Esophagus squamous epithelium (tissue), 5 donors: ENCODE data around the gene NEU4. TPM values are rescaled to one million over a fixed set of nuclear protein-coding genes. Genes with fewer than 3 reads are reported as not detected.
"Not testable (repeated sequence)": the region's sequence is repeated elsewhere in the genome, so short reads cannot be mapped to it uniquely, and the experiment has no call there.

Experiments
- DNase-seq: peaks from one replicate; lab custom pipeline; 2025; lab: John Stamatoyannopoulos, UW
- H3K27ac ChIP-seq, 4 donors: fragments of 200-600 bp; sonication (generic); one replicate each; pipeline ENCODE4 v1.5.1; 2016 to 2019; ENCODE audit warnings: mild to moderate bottlenecking in 1 of 4
- H3K27me3 ChIP-seq, 4 donors: fragments of 200-600 bp; sonication (generic); 1 replicate in 3 of 4; 2 replicates in 1 of 4; pipeline versions ENCODE4 v1.5.1 to v1.6.0; 2017 to 2021; ENCODE audit warnings: antibody characterized with exemption in 1 of 4
- H3K36me3 ChIP-seq, 3 donors: fragments of 200-600 bp; sonication (generic); one replicate each; pipeline ENCODE4 v1.5.1; 2016 to 2019
- H3K4me1 ChIP-seq, 3 donors: fragments of 200-600 bp; sonication (generic); one replicate each; pipeline ENCODE4 v1.5.1; 2017 to 2019
- H3K4me3 ChIP-seq, 4 donors: fragments of 200-600 bp; sonication (generic); 1 replicate in 3 of 4; 2 replicates in 1 of 4; pipeline ENCODE4 v1.5.1; 2016 to 2019; ENCODE audit warnings: mild to moderate bottlenecking in 2 of 4, moderate library complexity in 1 of 4
- H3K9me3 ChIP-seq, 3 donors: fragments of 200-600 bp; sonication (generic); one replicate each; pipeline ENCODE4 v1.5.1; 2016 to 2019
- POLR2A ChIP-seq, 4 donors: fragments of 450-650 bp; IDR thresholded peaks; one replicate each; pipeline ENCODE4 v1.6.1; 2017; ENCODE audit warnings: antibody characterized with exemption in 4 of 4, mild to moderate bottlenecking in 4 of 4, moderate library complexity in 3 of 4
- WGBS, 2 donors: methylation state at CpG; one replicate each; pipeline ENCODE4 v1.1.5; 2018; 5-methylcytosine and 5-hydroxymethylcytosine counted together
- intact Hi-C: fragments of 100-400 bp; cut with DNase I; formaldehyde crosslinking; loops from one replicate; pipeline ENCODE4 v1.15.0; 2022
- total RNA-seq, 4 donors: library from RNA; depleted of rRNA; stranded (reverse); fragments of >200 nt; gene quantifications; one replicate each; pipeline ENCODE4 v1.1.0, GENCODE V29; 2016
- TF ChIP-seq, protein P1 (sequence below), 6 experiments: fragments of 450-650 bp in 4 of 6; fragments of 200-600 bp in 2 of 6; sonication (generic) in 2 of 6; IDR thresholded peaks; one replicate each; pipeline ENCODE4 v1.5.1; 2016 to 2019; ENCODE audit warnings: antibody characterized with exemption in 6 of 6, mild to moderate bottlenecking in 4 of 6, moderate library complexity in 4 of 6
- donor health status: DM: yes; HTN: yes; CAD: no.

NEU4 gene
- total RNA-seq, 4 donors from 2014 or later: not detected

- WGBS, 2 donors: 45 to 75% methylated on average over 8 to 10 of the region's 52 CpGs
- Histone ChIP-seq H3K27ac (no peak overlapping the region), H3K36me3 (no peaks in the 10 kb centered on the region), H3K9me3 (no peaks in the 10 kb centered on the region), H3K4me1 (peaks cover 0 to 8% (median 0%) of the 10 kb centered on the region in 3 donors), H3K27me3 (peaks cover 0 to 65% (median 0%) of the 10 kb centered on the region in 4 donors), H3K4me3 (no peak overlapping the region)
- TF ChIP-seq POLR2A (IDR thresholded peaks at IDR 0.05): no peak
- TF ChIP-seq, protein P1, sequence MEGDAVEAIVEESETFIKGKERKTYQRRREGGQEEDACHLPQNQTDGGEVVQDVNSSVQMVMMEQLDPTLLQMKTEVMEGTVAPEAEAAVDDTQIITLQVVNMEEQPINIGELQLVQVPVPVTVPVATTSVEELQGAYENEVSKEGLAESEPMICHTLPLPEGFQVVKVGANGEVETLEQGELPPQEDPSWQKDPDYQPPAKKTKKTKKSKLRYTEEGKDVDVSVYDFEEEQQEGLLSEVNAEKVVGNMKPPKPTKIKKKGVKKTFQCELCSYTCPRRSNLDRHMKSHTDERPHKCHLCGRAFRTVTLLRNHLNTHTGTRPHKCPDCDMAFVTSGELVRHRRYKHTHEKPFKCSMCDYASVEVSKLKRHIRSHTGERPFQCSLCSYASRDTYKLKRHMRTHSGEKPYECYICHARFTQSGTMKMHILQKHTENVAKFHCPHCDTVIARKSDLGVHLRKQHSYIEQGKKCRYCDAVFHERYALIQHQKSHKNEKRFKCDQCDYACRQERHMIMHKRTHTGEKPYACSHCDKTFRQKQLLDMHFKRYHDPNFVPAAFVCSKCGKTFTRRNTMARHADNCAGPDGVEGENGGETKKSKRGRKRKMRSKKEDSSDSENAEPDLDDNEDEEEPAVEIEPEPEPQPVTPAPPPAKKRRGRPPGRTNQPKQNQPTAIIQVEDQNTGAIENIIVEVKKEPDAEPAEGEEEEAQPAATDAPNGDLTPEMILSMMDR (IDR thresholded peaks at IDR 0.05): no peak
- intact Hi-C loops: no loop called here
- no peak for DNase-seq
Measured at GRCh38 chr2:241814643-241815476, 5.9 kb downstream of the NEU4 start.

DNA sequence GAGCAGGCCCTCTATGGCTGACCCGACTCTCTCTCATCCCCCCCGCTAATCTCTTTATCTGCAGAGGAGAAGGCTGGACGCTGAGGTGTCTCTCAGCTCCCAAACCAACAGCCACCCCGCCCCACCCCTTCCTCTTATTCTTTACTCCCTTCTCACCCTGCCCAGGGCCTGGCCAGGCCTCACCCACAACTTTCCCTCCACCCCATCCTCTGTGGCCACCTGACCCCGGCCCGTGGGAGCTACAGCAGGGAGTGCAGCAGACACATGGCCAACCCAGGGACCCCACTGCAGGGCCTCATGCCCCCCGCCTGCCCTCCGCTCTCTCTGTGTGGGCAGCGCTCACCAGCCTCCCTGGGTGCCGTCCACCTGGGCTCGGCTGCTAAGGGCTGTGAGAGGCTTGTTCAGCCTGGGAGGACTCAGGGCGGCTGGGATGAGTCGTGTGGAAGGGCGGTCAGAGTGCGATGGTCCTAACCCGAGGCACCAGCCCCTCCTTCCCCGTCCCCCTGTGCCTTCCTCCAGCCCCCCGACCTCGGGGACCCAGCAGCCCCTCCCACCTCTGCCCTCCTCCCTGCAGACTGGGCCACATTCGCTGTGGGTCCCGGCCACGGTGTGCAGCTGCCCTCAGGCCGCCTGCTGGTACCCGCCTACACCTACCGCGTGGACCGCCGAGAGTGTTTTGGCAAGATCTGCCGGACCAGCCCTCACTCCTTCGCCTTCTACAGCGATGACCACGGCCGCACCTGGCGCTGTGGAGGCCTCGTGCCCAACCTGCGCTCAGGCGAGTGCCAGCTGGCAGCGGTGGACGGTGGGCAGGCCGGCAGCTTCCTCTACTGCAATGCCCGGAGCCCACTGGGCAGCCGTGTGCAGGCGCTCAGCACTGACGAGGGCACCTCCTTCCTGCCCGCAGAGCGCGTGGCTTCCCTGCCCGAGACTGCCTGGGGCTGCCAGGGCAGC, 6.8 kb downstream of the NEU4 start:
- Histone ChIP-seq H3K4me3 (no peak overlapping the region), H3K9me3 (no peaks in the 10 kb centered on the region), H3K4me1 (peaks cover 0 to 8% (median 0%) of the 10 kb centered on the region in 3 donors), H3K27ac (no peak overlapping the region), H3K36me3 (no peaks in the 10 kb centered on the region), H3K27me3 (peaks cover 0 to 72% (median 0%) of the 10 kb centered on the region in 4 donors)
- no peak for TF ChIP-seq POLR2A (IDR thresholded peaks at IDR 0.05)
- TF ChIP-seq, protein P1 (IDR thresholded peaks at IDR 0.05): no peak
- intact Hi-C loops: no loop called here
- 66 to 72% methylated on average over 4 to 7 of the region's 48 CpGs for WGBS, 2 donors
- no peak for DNase-seq

GRCh38 chr2:241816431-241817121, 7.6 kb downstream of the NEU4 start:
- no peak overlapping the region for H3K27ac ChIP-seq
- no peaks in the 10 kb centered on the region for H3K36me3 ChIP-seq
- WGBS, 2 donors: 40% methylated on average over 3 of the region's 33 CpGs; no CpG with 5 or more reads in 1 of the 2 donors
- H3K27me3 ChIP-seq: peaks cover 0 to 74% (median 0%) of the 10 kb centered on the region in 4 donors
- H3K9me3 ChIP-seq: no peaks in the 10 kb centered on the region
- DNase-seq: no peak
- peaks cover 0 to 8% (median 0%) of the 10 kb centered on the region in 3 donors for H3K4me1 ChIP-seq
- intact Hi-C loops: no loop called here
- TF ChIP-seq POLR2A (IDR thresholded peaks at IDR 0.05): no peak
- TF ChIP-seq, protein P1 (IDR thresholded peaks at IDR 0.05): no peak
- no peak overlapping the region for H3K4me3 ChIP-seq

DNA sequence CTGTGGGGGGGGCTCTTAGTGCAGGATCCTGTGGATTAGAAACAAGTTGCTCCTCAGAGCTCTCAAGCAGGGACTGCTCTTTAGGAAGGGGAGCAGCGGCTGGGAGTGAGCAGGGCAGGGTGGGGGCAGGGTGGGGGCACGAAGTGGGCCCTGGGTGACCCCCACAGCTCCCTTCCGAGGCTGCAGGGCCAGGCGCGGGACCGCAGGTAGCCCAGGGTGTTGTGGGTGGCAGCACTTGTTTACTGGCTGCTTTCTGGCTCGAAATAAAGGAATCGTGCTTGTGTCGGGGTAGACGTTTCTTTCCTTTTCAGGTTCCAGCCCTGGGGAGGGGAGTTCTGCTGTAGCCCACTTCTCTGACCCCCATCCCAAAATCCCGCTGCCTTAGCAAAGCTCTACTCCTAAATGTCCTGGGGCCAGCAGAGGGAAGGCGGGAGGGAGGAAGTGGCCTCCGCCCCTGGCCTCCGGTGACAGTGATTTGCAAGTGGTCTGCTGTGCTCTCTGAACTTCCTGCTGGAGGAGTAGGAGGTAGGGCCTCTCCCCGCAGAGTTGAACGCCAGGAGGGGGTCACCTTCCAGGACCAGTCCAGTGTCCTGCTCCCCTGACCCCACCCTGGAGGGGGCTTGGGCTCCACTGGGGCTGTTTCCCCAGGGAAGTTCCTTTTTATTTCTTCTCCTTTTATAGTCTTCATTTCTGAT, 8.3 kb downstream of the NEU4 start:
- WGBS, 2 donors: 0 to 53% methylated on average over 3 to 8 of the region's 16 CpGs
- no peak for DNase-seq
- Histone ChIP-seq H3K4me3 (no peak overlapping the region), H3K4me1 (peaks cover 0 to 8% (median 0%) of the 10 kb centered on the region in 3 donors), H3K9me3 (no peaks in the 10 kb centered on the region), H3K36me3 (no peaks in the 10 kb centered on the region), H3K27me3 (peaks cover 0 to 74% (median 0%) of the 10 kb centered on the region in 4 donors), H3K27ac (no peak overlapping the region)
- no peak for TF ChIP-seq POLR2A (IDR thresholded peaks at IDR 0.05)
- TF ChIP-seq, protein P1 (IDR thresholded peaks at IDR 0.05): no peak
- intact Hi-C loops: no loop called here

DNA sequence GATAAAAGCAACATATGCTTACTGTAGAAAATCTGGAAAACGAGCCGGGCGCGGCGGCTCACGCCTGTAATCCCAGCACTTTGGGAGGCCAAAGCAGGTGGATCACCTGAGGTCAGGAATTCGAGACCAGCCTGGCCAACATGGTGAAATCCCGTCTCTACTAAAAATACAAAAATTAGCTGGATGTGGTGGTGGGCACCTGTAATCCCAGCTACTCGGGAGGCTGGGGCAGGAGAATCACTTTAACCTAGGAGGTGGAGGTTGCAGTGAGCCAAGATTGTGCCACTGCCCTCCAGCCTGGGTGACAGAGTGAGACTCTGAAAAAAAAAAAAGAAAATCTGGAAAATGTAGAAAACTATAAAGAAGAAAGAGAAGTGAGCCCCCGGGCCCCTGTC, 8.8 kb downstream of the NEU4 start:
- H3K4me3 ChIP-seq, DNase-seq, H3K9me3 ChIP-seq, H3K36me3 ChIP-seq, H3K4me1 ChIP-seq, H3K27ac ChIP-seq, intact Hi-C loops: not testable (repeated sequence)
- peaks cover 0 to 73% (median 0%) of the 10 kb centered on the region in 4 donors for H3K27me3 ChIP-seq
- 68 to 83% methylated on average over 5 to 10 of the region's 10 CpGs for WGBS, 2 donors
